WTC11 (cell line): ENCODE measurements around the gene CCR9. TPM values are rescaled to one million over a fixed set of nuclear protein-coding genes. Genes with fewer than 3 reads are reported as not detected.

Experiments used
- ATAC-seq: fragments of 200-7000 bp; cut with Tn5 transposase; 2 replicates; pipeline ENCODE4 v1.10.0; 2021; ENCODE audit warnings: mild to moderate bottlenecking, moderate library complexity
- CTCF ChIA-PET: fragments of 300-600 bp; sonication (Branson Sonifier 250); formaldehyde crosslinking; loops from one replicate; lab custom pipeline; 2021; ENCODE audit warnings: antibody characterized with exemption; lab: Charles Lee
- POLR2A ChIA-PET: fragments of 350-600 bp; sonication (Branson Sonifier 250); formaldehyde crosslinking; loops from one replicate; lab custom pipeline; 2021; ENCODE audit warnings: antibody characterized with exemption; lab: Charles Lee
- DNase-seq: peaks from one replicate; pipeline ENCODE4 v3.0.0; 2021; ENCODE audit warnings: low spot score
- H3K27ac Mint-ChIP-seq: 2 replicates; pipeline ENCODE4 v1.8.0; 2021; ENCODE audit warnings: mixed read lengths
- H3K27me3 Mint-ChIP-seq: 2 replicates; pipeline ENCODE4 v1.8.0; 2021; ENCODE audit warnings: low read depth, mild to moderate bottlenecking, moderate library complexity, mixed read lengths
- H3K36me3 Mint-ChIP-seq: 2 replicates; pipeline ENCODE4 v1.8.0; 2021; ENCODE audit warnings: mixed read lengths
- H3K4me1 Mint-ChIP-seq: 2 replicates; pipeline ENCODE4 v1.8.0; 2022; ENCODE audit warnings: mixed read lengths
- H3K4me3 Mint-ChIP-seq: 2 replicates; pipeline ENCODE4 v1.8.0; 2021; ENCODE audit warnings: mild to moderate bottlenecking, moderate library complexity, mixed read lengths
- H3K9me3 Mint-ChIP-seq: 2 replicates; pipeline ENCODE4 v1.8.0; 2021; ENCODE audit warnings: mixed read lengths
- ATF1 ChIP-seq: sonication (generic); formaldehyde crosslinking; IDR thresholded peaks from 2 replicates; pipeline ENCODE4 v1.8.1; 2023; ENCODE audit warnings: mild to moderate bottlenecking, moderate library complexity, missing genetic modification reagents
- CREB1 ChIP-seq: sonication (generic); formaldehyde crosslinking; IDR thresholded peaks from 2 replicates; pipeline ENCODE4 v1.8.0; 2023; ENCODE audit warnings: mild to moderate bottlenecking, missing genetic modification reagents
- EMX1 ChIP-seq: fragments of 250-450 bp; sonication (Bioruptor Pico); IDR thresholded peaks from 2 replicates; pipeline ENCODE4 v1.8.0; 2021; ENCODE audit warnings: mild to moderate bottlenecking
- FOXP1 ChIP-seq: sonication (generic); formaldehyde crosslinking; IDR thresholded peaks from 2 replicates; pipeline ENCODE4 v1.8.0; 2022; ENCODE audit warnings: missing genetic modification reagents, mild to moderate bottlenecking, moderate library complexity, borderline replicate concordance
- GABPB1 ChIP-seq: sonication (generic); formaldehyde crosslinking; IDR thresholded peaks from 2 replicates; pipeline ENCODE4 v1.8.1; 2023; ENCODE audit warnings: mild to moderate bottlenecking, missing genetic modification reagents
- IRF2 ChIP-seq: sonication (generic); formaldehyde crosslinking; IDR thresholded peaks from 2 replicates; pipeline ENCODE4 v1.8.0; 2022; ENCODE audit warnings: low read depth, missing genetic modification reagents, borderline replicate concordance
- TP53 ChIP-seq: sonication (generic); formaldehyde crosslinking; IDR thresholded peaks from 2 replicates; pipeline ENCODE4 v1.8.1; 2023; ENCODE audit warnings: mild to moderate bottlenecking, missing genetic modification reagents
- ZNF423 ChIP-seq: fragments of 250-450 bp; sonication (Bioruptor Pico); IDR thresholded peaks from 2 replicates; pipeline ENCODE4 v2.1.2; 2022; ENCODE audit warnings: mild to moderate bottlenecking, moderate library complexity
- total RNA-seq: library from RNA; stranded (reverse); gene quantifications from 3 replicates; pipeline ENCODE4 v1.2.3, GENCODE V29; 2021
- TF ChIP-seq, protein P1 (sequence below): fragments of 250-450 bp; sonication (Bioruptor Pico); IDR thresholded peaks from 2 replicates; pipeline ENCODE4 v1.8.0; 2021; ENCODE audit warnings: mild to moderate bottlenecking
- TF ChIP-seq, protein P2 (sequence below): sonication (generic); formaldehyde crosslinking; conservative IDR thresholded peaks from 2 replicates; pipeline ENCODE4 v1.8.1; 2023; ENCODE audit warnings: mild to moderate bottlenecking, low read depth, missing genetic modification reagents, moderate library complexity
- TF ChIP-seq, protein P3 (sequence below): sonication (generic); formaldehyde crosslinking; IDR thresholded peaks from 2 replicates; pipeline ENCODE4 v1.8.1; 2023; ENCODE audit warnings: mild to moderate bottlenecking, missing genetic modification reagents, borderline replicate concordance
- TF ChIP-seq, protein P4 (sequence below): fragments of 250-450 bp; sonication (Bioruptor Pico); IDR thresholded peaks from 2 replicates; pipeline ENCODE4 v1.9.0; 2021; ENCODE audit warnings: mild to moderate bottlenecking, borderline replicate concordance
- TF ChIP-seq, protein P5 (sequence below): fragments of 250-450 bp; sonication (Bioruptor Pico); IDR thresholded peaks from 2 replicates; pipeline ENCODE4 v1.9.0; 2021; ENCODE audit warnings: mild to moderate bottlenecking
- TF ChIP-seq, protein P6 (sequence below): sonication (generic); formaldehyde crosslinking; IDR thresholded peaks from 2 replicates; pipeline ENCODE4 v1.8.1; 2023; ENCODE audit warnings: mild to moderate bottlenecking, moderate library complexity, missing genetic modification reagents
- TF ChIP-seq, protein P7 (sequence below): fragments of 250-450 bp; sonication (Bioruptor Pico); IDR thresholded peaks from 2 replicates; pipeline ENCODE4 v1.9.0; 2021; ENCODE audit warnings: mild to moderate bottlenecking
- TF ChIP-seq, protein P8 (sequence below): sonication (generic); formaldehyde crosslinking; IDR thresholded peaks from 2 replicates; pipeline ENCODE4 v1.8.0; 2022; ENCODE audit warnings: mild to moderate bottlenecking, missing genetic modification reagents

Gene CCR9
- total RNA-seq, 1 experiment from 2014 or later: not detected

DNA sequence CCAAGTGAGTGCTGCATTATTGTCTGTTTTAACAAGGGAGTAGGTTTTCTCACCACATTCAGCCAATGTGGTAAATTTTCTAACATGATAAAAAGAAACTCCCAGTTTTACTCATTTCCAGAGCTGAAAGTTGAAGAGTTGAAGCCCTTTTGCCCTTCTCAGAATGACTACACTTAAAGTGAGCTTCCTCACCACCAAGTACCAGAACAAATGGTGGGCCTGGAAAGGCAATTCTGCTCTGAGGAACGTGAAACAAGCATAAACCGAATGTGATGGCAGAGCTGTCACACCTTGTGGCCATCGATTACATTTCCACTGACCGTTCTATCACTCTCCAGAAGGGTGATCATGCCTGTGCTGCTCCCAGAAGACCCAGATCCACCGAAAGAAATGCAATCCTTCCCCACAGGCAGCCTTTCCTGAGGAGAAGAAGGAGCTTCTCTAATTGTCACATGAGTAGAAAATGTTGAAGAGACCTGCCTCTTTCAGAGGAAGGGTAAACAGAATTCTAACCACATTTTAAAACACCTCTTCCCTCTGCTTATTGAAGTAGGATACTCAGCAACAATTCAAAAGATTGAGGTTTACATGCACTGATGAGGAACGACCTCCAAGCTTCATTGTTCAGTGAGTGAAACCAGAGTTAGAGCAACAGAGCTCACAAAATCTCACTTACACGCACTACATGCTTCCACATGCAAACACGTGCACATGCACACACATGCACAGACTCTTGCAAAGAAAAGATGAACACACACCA lies 21.4 kb upstream of the CCR9 start (continued):
- TF ChIP-seq, protein P1, sequence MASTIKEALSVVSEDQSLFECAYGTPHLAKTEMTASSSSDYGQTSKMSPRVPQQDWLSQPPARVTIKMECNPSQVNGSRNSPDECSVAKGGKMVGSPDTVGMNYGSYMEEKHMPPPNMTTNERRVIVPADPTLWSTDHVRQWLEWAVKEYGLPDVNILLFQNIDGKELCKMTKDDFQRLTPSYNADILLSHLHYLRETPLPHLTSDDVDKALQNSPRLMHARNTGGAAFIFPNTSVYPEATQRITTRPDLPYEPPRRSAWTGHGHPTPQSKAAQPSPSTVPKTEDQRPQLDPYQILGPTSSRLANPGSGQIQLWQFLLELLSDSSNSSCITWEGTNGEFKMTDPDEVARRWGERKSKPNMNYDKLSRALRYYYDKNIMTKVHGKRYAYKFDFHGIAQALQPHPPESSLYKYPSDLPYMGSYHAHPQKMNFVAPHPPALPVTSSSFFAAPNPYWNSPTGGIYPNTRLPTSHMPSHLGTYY (CRISPR knock-in tag): no peak
- no peak for TF ChIP-seq TP53

DNA sequence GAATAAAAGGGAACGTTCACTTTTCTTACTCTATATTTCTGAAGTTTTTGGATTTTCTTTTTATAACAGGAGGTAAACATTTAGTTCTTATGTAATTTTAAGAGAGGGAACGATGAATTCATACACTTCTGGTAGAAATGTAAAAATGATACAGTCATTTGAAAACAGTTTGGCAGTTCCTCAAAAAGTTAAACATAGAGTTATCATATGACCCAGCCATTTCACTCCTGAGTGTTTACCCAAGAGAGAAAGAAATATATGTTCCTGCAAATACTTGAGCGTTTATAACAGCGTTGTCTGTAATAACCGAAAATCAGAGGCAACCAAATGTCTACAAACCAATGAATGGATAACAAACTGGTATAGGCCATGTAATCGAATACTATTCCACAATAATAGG lies 20.8 kb upstream of the CCR9 start:
- Mint-ChIP-seq H3K27ac (no peak overlapping the region), H3K4me3 (no peak overlapping the region), H3K9me3 (peaks cover 15% of the 10 kb centered on the region), H3K4me1 (no peaks in the 10 kb centered on the region), H3K36me3 (no peaks in the 10 kb centered on the region; the same call in 1 of the 2 replicates), H3K27me3 (peaks cover 24% of the 10 kb centered on the region)
- DNase-seq (no peak), ATAC-seq (no peak)
- CTCF ChIA-PET: no interaction called here
- POLR2A ChIA-PET: no interaction called here
- TF ChIP-seq, protein P2, sequence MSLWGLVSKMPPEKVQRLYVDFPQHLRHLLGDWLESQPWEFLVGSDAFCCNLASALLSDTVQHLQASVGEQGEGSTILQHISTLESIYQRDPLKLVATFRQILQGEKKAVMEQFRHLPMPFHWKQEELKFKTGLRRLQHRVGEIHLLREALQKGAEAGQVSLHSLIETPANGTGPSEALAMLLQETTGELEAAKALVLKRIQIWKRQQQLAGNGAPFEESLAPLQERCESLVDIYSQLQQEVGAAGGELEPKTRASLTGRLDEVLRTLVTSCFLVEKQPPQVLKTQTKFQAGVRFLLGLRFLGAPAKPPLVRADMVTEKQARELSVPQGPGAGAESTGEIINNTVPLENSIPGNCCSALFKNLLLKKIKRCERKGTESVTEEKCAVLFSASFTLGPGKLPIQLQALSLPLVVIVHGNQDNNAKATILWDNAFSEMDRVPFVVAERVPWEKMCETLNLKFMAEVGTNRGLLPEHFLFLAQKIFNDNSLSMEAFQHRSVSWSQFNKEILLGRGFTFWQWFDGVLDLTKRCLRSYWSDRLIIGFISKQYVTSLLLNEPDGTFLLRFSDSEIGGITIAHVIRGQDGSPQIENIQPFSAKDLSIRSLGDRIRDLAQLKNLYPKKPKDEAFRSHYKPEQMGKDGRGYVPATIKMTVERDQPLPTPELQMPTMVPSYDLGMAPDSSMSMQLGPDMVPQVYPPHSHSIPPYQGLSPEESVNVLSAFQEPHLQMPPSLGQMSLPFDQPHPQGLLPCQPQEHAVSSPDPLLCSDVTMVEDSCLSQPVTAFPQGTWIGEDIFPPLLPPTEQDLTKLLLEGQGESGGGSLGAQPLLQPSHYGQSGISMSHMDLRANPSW (CRISPR knock-in tag): no peak
- no peak for TF ChIP-seq ATF1 (CRISPR knock-in tag)
- TF ChIP-seq, protein P3, sequence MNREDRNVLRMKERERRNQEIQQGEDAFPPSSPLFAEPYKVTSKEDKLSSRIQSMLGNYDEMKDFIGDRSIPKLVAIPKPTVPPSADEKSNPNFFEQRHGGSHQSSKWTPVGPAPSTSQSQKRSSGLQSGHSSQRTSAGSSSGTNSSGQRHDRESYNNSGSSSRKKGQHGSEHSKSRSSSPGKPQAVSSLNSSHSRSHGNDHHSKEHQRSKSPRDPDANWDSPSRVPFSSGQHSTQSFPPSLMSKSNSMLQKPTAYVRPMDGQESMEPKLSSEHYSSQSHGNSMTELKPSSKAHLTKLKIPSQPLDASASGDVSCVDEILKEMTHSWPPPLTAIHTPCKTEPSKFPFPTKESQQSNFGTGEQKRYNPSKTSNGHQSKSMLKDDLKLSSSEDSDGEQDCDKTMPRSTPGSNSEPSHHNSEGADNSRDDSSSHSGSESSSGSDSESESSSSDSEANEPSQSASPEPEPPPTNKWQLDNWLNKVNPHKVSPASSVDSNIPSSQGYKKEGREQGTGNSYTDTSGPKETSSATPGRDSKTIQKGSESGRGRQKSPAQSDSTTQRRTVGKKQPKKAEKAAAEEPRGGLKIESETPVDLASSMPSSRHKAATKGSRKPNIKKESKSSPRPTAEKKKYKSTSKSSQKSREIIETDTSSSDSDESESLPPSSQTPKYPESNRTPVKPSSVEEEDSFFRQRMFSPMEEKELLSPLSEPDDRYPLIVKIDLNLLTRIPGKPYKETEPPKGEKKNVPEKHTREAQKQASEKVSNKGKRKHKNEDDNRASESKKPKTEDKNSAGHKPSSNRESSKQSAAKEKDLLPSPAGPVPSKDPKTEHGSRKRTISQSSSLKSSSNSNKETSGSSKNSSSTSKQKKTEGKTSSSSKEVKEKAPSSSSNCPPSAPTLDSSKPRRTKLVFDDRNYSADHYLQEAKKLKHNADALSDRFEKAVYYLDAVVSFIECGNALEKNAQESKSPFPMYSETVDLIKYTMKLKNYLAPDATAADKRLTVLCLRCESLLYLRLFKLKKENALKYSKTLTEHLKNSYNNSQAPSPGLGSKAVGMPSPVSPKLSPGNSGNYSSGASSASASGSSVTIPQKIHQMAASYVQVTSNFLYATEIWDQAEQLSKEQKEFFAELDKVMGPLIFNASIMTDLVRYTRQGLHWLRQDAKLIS (CRISPR knock-in tag): no peak
- TF ChIP-seq, protein P4, sequence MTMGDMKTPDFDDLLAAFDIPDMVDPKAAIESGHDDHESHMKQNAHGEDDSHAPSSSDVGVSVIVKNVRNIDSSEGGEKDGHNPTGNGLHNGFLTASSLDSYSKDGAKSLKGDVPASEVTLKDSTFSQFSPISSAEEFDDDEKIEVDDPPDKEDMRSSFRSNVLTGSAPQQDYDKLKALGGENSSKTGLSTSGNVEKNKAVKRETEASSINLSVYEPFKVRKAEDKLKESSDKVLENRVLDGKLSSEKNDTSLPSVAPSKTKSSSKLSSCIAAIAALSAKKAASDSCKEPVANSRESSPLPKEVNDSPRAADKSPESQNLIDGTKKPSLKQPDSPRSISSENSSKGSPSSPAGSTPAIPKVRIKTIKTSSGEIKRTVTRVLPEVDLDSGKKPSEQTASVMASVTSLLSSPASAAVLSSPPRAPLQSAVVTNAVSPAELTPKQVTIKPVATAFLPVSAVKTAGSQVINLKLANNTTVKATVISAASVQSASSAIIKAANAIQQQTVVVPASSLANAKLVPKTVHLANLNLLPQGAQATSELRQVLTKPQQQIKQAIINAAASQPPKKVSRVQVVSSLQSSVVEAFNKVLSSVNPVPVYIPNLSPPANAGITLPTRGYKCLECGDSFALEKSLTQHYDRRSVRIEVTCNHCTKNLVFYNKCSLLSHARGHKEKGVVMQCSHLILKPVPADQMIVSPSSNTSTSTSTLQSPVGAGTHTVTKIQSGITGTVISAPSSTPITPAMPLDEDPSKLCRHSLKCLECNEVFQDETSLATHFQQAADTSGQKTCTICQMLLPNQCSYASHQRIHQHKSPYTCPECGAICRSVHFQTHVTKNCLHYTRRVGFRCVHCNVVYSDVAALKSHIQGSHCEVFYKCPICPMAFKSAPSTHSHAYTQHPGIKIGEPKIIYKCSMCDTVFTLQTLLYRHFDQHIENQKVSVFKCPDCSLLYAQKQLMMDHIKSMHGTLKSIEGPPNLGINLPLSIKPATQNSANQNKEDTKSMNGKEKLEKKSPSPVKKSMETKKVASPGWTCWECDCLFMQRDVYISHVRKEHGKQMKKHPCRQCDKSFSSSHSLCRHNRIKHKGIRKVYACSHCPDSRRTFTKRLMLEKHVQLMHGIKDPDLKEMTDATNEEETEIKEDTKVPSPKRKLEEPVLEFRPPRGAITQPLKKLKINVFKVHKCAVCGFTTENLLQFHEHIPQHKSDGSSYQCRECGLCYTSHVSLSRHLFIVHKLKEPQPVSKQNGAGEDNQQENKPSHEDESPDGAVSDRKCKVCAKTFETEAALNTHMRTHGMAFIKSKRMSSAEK (CRISPR knock-in tag): no peak
- no peak for TF ChIP-seq IRF2
- TF ChIP-seq, protein P5, sequence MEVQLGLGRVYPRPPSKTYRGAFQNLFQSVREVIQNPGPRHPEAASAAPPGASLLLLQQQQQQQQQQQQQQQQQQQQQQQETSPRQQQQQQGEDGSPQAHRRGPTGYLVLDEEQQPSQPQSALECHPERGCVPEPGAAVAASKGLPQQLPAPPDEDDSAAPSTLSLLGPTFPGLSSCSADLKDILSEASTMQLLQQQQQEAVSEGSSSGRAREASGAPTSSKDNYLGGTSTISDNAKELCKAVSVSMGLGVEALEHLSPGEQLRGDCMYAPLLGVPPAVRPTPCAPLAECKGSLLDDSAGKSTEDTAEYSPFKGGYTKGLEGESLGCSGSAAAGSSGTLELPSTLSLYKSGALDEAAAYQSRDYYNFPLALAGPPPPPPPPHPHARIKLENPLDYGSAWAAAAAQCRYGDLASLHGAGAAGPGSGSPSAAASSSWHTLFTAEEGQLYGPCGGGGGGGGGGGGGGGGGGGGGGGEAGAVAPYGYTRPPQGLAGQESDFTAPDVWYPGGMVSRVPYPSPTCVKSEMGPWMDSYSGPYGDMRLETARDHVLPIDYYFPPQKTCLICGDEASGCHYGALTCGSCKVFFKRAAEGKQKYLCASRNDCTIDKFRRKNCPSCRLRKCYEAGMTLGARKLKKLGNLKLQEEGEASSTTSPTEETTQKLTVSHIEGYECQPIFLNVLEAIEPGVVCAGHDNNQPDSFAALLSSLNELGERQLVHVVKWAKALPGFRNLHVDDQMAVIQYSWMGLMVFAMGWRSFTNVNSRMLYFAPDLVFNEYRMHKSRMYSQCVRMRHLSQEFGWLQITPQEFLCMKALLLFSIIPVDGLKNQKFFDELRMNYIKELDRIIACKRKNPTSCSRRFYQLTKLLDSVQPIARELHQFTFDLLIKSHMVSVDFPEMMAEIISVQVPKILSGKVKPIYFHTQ: no peak
- TF ChIP-seq, protein P6, sequence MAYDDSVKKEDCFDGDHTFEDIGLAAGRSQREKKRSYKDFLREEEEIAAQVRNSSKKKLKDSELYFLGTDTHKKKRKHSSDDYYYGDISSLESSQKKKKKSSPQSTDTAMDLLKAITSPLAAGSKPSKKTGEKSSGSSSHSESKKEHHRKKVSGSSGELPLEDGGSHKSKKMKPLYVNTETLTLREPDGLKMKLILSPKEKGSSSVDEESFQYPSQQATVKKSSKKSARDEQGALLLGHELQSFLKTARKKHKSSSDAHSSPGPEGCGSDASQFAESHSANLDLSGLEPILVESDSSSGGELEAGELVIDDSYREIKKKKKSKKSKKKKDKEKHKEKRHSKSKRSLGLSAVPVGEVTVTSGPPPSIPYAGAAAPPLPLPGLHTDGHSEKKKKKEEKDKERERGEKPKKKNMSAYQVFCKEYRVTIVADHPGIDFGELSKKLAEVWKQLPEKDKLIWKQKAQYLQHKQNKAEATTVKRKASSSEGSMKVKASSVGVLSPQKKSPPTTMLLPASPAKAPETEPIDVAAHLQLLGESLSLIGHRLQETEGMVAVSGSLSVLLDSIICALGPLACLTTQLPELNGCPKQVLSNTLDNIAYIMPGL (CRISPR knock-in tag): no peak
- no peak for TF ChIP-seq GABPB1 (CRISPR knock-in tag)
- TF ChIP-seq FOXP1 (CRISPR knock-in tag): no peak
- no peak for TF ChIP-seq CREB1 (CRISPR knock-in tag)
- TF ChIP-seq, protein P7, sequence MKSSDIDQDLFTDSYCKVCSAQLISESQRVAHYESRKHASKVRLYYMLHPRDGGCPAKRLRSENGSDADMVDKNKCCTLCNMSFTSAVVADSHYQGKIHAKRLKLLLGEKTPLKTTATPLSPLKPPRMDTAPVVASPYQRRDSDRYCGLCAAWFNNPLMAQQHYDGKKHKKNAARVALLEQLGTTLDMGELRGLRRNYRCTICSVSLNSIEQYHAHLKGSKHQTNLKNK (CRISPR knock-in tag): no peak
- no peak for TF ChIP-seq EMX1 (CRISPR knock-in tag)
- TF ChIP-seq, protein P8, sequence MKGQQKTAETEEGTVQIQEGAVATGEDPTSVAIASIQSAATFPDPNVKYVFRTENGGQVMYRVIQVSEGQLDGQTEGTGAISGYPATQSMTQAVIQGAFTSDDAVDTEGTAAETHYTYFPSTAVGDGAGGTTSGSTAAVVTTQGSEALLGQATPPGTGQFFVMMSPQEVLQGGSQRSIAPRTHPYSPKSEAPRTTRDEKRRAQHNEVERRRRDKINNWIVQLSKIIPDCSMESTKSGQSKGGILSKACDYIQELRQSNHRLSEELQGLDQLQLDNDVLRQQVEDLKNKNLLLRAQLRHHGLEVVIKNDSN (CRISPR knock-in tag): no peak
- no peak for TF ChIP-seq ZNF423 (CRISPR knock-in tag)
